DOHH2 (cell line): ENCODE results near the gene OLFML3.

ENCODE experiments used
- H3F3A ChIP-seq: fragments of 200-600 bp; sonication (generic), shearing (Covaris generic); 2 replicates; pipeline ENCODE4 v1.6.0; 2016; ENCODE audit warnings: antibody characterized with exemption, mild to moderate bottlenecking; ENCODE audit not compliant: control insufficient read depth, insufficient read depth
- H3K27ac ChIP-seq: fragments of 200-600 bp; sonication (generic); 2 replicates; pipeline ENCODE4 v1.5.1; 2014; ENCODE audit warnings: low read depth, mild to moderate bottlenecking, low read length, moderate library complexity
- H3K27me3 ChIP-seq: fragments of 200-600 bp; sonication (generic); 2 replicates; pipeline ENCODE4 v1.6.1; 2014; ENCODE audit warnings: mild to moderate bottlenecking, low read length, mixed read lengths; ENCODE audit not compliant: control insufficient read depth
- H3K36me3 ChIP-seq: fragments of 200-600 bp; sonication (generic); 2 replicates; pipeline ENCODE4 v1.6.1; 2014; ENCODE audit warnings: mild to moderate bottlenecking, low read length, moderate library complexity, mixed read lengths; ENCODE audit not compliant: control insufficient read depth
- H3K4me1 ChIP-seq: fragments of 200-600 bp; sonication (generic); 2 replicates; pipeline ENCODE4 v1.6.1; 2014; ENCODE audit warnings: mild to moderate bottlenecking, low read length, mixed read lengths; ENCODE audit not compliant: control insufficient read depth
- H3K4me2 ChIP-seq: fragments of 200-600 bp; sonication (generic); 2 replicates; pipeline ENCODE4 v1.6.0; 2014; ENCODE audit warnings: mild to moderate bottlenecking, low read length, moderate library complexity
- H3K4me3 ChIP-seq: fragments of 200-600 bp; sonication (generic); 2 replicates; pipeline ENCODE4 v1.5.1; 2014; ENCODE audit warnings: mild to moderate bottlenecking, low read length, mixed read lengths
- H3K79me2 ChIP-seq: fragments of 200-600 bp; sonication (generic); 2 replicates; pipeline ENCODE4 v1.6.1; 2014; ENCODE audit warnings: mild to moderate bottlenecking, low read length, mixed read lengths; ENCODE audit not compliant: control insufficient read depth
- H3K9me2 ChIP-seq: fragments of 200-600 bp; sonication (generic); replicated peaks from 2 replicates; pipeline ENCODE4 v1.6.1; 2014; ENCODE audit warnings: mild to moderate bottlenecking, low read length, mixed read lengths; ENCODE audit not compliant: control insufficient read depth
- H3K9me3 ChIP-seq: fragments of 200-600 bp; sonication (generic); 2 replicates; pipeline ENCODE4 v1.6.1; 2014; ENCODE audit warnings: antibody characterized with exemption, low read length, mixed read lengths; ENCODE audit not compliant: control insufficient read depth, insufficient read depth
- H4K20me1 ChIP-seq: fragments of 200-600 bp; sonication (generic); 2 replicates; pipeline ENCODE4 v1.6.0; 2014; ENCODE audit warnings: low read depth, mild to moderate bottlenecking, antibody characterized with exemption, low read length, moderate library complexity; ENCODE audit not compliant: control insufficient read depth, insufficient read depth
- CTCF ChIP-seq: fragments of 200-600 bp; sonication (generic); IDR thresholded peaks from one replicate; pipeline ENCODE4 v1.5.1; 2014; ENCODE audit warnings: antibody characterized with exemption, mild to moderate bottlenecking, low read depth, low read length; ENCODE audit not compliant: poor library complexity, severe bottlenecking
- EZH2phosphoT487 ChIP-seq: fragments of 200-600 bp; sonication (generic); IDR thresholded peaks from 2 replicates; pipeline ENCODE4 v1.6.1; 2017; ENCODE audit warnings: borderline replicate concordance, mild to moderate bottlenecking, antibody characterized with exemption, low read length, moderate library complexity, mixed read lengths

OLFML3 gene

DNA sequence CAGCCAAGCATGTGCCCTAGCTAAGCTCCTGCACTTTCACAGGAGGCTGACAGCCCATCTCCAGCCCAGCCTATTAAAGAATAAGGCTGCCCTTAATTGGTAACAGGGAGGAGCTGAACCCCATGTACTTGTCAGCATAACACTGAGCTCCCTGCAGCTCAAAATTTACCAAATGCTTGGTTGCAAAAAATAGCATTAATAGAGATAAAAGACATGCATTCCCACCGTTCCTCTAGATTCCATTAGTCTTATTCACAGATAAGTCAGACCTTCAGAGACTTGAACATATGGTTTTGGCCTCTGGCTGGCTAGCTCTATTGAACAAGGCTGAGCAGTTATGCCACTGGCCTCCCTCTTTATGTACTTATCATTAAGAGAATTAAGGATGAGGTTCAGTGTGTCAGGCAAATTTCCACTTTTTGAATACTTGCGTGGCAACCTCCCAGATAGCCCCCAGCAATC, 29.2 kb downstream of the OLFML3 start:
- H4K20me1 ChIP-seq: no peaks in the 10 kb centered on the region
- H3K27me3 ChIP-seq: no peaks in the 10 kb centered on the region; the same call in 1 of the 2 replicates
- H3K4me2 ChIP-seq: no peak overlapping the region
- peaks cover 9% of the 10 kb centered on the region for H3K9me3 ChIP-seq
- H3F3A ChIP-seq: no peaks in the 10 kb centered on the region
- H3K36me3 ChIP-seq: no peaks in the 10 kb centered on the region
- no peak for TF ChIP-seq CTCF
- no peak for TF ChIP-seq EZH2phosphoT487
- no peaks in the 10 kb centered on the region for H3K4me1 ChIP-seq
- H3K9me2 ChIP-seq: no peaks in the 10 kb centered on the region
- no peaks in the 10 kb centered on the region for H3K79me2 ChIP-seq
- H3K27ac ChIP-seq: no peak overlapping the region
- H3K4me3 ChIP-seq: no peak overlapping the region

- no peaks in the 10 kb centered on the region for H3K79me2 ChIP-seq
- H3K9me3 ChIP-seq: peaks cover 9% of the 10 kb centered on the region
- no peak overlapping the region for H3K4me3 ChIP-seq
- no peaks in the 10 kb centered on the region for H3K4me1 ChIP-seq
- no peaks in the 10 kb centered on the region for H3F3A ChIP-seq
- H3K9me2 ChIP-seq: no peaks in the 10 kb centered on the region
- no peak overlapping the region for H3K27ac ChIP-seq
- no peak overlapping the region for H3K4me2 ChIP-seq
- no peaks in the 10 kb centered on the region for H4K20me1 ChIP-seq
- TF ChIP-seq EZH2phosphoT487: no peak
- TF ChIP-seq CTCF: no peak
- H3K36me3 ChIP-seq: no peaks in the 10 kb centered on the region
- H3K27me3 ChIP-seq: no peaks in the 10 kb centered on the region; the same call in 1 of the 2 replicates
Measured at GRCh38 chr1:114008993-114009392, 29.7 kb downstream of the OLFML3 start.

DNA sequence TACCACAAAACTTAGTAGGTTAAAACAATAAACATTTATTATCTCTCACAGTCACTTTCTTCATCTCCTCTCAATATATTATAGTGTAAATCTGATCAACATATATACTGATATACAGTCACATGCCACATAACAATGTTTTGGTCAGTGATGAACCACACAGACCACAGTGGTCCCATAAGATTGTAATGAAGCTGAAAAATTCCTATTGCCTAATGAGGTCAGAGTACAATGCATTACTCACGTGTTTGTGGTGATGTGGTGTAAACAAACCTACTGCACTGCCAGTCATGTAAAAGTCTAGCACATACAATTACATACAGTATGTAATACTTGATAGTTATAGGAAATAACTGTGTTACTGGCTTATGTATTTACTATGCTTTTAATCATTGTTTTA, 30.1 kb downstream of the OLFML3 start:
- Histone ChIP-seq H3K9me3 (peaks cover 9% of the 10 kb centered on the region), H3K4me3 (no peak overlapping the region), H3K4me1 (no peaks in the 10 kb centered on the region), H3K4me2 (no peak overlapping the region), H3K27ac (no peak overlapping the region), H3K36me3 (no peaks in the 10 kb centered on the region), H3K79me2 (no peaks in the 10 kb centered on the region), H3K9me2 (no peaks in the 10 kb centered on the region), H3F3A (no peaks in the 10 kb centered on the region), H3K27me3 (no peaks in the 10 kb centered on the region), H4K20me1 (no peaks in the 10 kb centered on the region)
- TF ChIP-seq EZH2phosphoT487 (no peak), CTCF (no peak)
